ENCODE measurements around the gene PRKAR1B. TPM values are rescaled to one million over a fixed set of nuclear protein-coding genes. Genes with fewer than 3 reads are reported as not detected.

The PRKAR1B gene
- total and polyA plus RNA-seq, 10 of the 15 experiments (the other 5 are each of a cell fraction or from before 2014, with no cell fraction given), result 1.4 to 45.6 (median 19.3) TPM

- RAD21 ChIA-PET (ENCODE audit: unreplicated experiment), result no interaction called here
- H2AFZ ChIP-seq (ENCODE audit: control insufficient read depth, low read depth, low read length), result no peak overlapping the region
- FAIRE-seq (no peak), ATAC-seq (no peak), DNase-seq (ENCODE audit: low read depth, low spot score) (no peak)
- H3K4me1 ChIP-seq (ENCODE audit: control insufficient read depth, insufficient read depth, low read length), result peaks cover 55% of the 10 kb centered on the region
- CTCF ChIA-PET, result no interaction called here
- WGBS (ENCODE audit: insufficient coverage, insufficient replicate concordance, low lambda C conversion rate, missing lambda C conversion rate), result 96% methylated on average over 33 of the region's 33 CpGs
- H3K79me2 ChIP-seq (ENCODE audit: control insufficient read depth, insufficient read depth, low read length), result peaks cover 26% of the 10 kb centered on the region
- H3K9me3 ChIP-seq (replicated peaks; ENCODE audit: control insufficient read depth, insufficient read depth, low read length), result no peaks in the 10 kb centered on the region; the same call in 2 of the 3 replicates
- H3K27me3 ChIP-seq (replicated peaks in 1 of 2; ENCODE audit: control insufficient read depth in 2 of 2, insufficient read depth in 2 of 2, low read length in 1 of 2), result no peaks in the 10 kb centered on the region
- POLR2A ChIA-PET, result no interaction called here
- no peaks in the 10 kb centered on the region; a peak in 1 of 4 replicates for H3K36me3 ChIP-seq (ENCODE audit: control insufficient read depth in 2 of 2, insufficient read depth in 2 of 2, low read length in 1 of 2)
- TF ChIP-seq SMC3 (IDR thresholded peaks at IDR 0.05; ENCODE audit: borderline replicate concordance, low read length), result no peak
- TF ChIP-seq ZBED1 (IDR thresholded peaks at IDR 0.05; ENCODE audit: borderline replicate concordance), result no peak
- TF ChIP-seq ZNF592 (IDR thresholded peaks at IDR 0.05), result no peak
- TF ChIP-seq YBX1 (IDR thresholded peaks at IDR 0.05), result no peak
- TF ChIP-seq TAF1 (IDR thresholded peaks at IDR 0.05; ENCODE audit: borderline replicate concordance, low read depth, low read length), result no peak
- no peak for TF ChIP-seq NR2C2 (IDR thresholded peaks at IDR 0.05; ENCODE audit: borderline replicate concordance, control insufficient read depth, insufficient read length, low read depth)
- no peak for TF ChIP-seq ZNF24 (IDR thresholded peaks at IDR 0.05)
- TF ChIP-seq IRF4 (IDR thresholded peaks at IDR 0.05; ENCODE audit: low read depth, low read length), result no peak
- TF ChIP-seq ZNF274 (IDR thresholded peaks at IDR 0.05; ENCODE audit: insufficient read depth, insufficient read length), result no peak
- TF ChIP-seq NFXL1 (IDR thresholded peaks at IDR 0.05; ENCODE audit: borderline replicate concordance), result no peak
- SMC1A ChIA-PET (ENCODE audit: uncharacterized antibody, unreplicated experiment), result interaction anchor here (0.6 kb wide), 1 partner anchor 417 kb away, joined by 3 read pairs; no protein-coding TSS in a partner anchor
- no peaks in the 10 kb centered on the region for H4K20me1 ChIP-seq (ENCODE audit: control insufficient read depth, insufficient read depth)
- H3K4me2 ChIP-seq (ENCODE audit: control insufficient read depth, insufficient read depth), result no peak overlapping the region
- intact Hi-C loops (cut with micrococcal nuclease; ENCODE audit: unreplicated experiment) (loop anchor here (5.0 kb wide), 2 partner anchors 272 to 352 kb away; partner anchors contain the start of gene ADAP1), in situ Hi-C loops (cut with MboI) (no loop called here)
- no peak overlapping the region for H3K27ac ChIP-seq (ENCODE audit: control insufficient read depth, insufficient read depth)
- no peak overlapping the region for H3K9ac ChIP-seq (ENCODE audit: control insufficient read depth, insufficient read depth, low read length)
- no peak overlapping the region for H3K4me3 ChIP-seq
- BruUV-seq (replicated peaks), result no TSS peak
Measured at GRCh38 chr7:600149-601035, 126.7 kb downstream of the PRKAR1B start.

Measured in GM12878 (cell line).